GM15510 (cell line): ENCODE data around the gene RIMS1.

ENCODE experiments used
- POLR2A ChIP-seq: IDR thresholded peaks from 3 replicates; pipeline ENCODE4 v1.6.1; 2011; ENCODE audit warnings: borderline replicate concordance; ENCODE audit not compliant: insufficient read length; ENCODE audit errors: extremely low read depth

The RIMS1 gene

DNA sequence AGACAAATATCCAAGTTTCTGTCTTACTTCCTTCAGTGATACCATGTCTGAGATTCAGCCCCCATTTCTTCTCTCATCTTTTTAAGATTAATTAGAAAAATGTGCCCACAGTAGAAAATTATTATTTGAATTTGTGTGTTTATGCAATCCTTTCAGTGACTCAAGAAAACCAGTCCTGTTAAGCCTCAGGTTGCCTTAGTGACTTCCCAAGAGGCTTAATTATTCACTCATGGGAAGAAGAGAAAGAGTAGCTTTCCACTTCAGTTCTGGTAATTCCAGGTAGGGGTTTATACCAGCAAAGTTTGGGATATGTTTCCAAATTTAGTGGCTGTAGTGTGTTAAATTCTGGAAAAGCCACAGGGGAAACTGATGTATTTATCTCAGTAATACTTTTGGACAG lies 149.1 kb downstream of the RIMS1 start:
- no peak for TF ChIP-seq POLR2A

DNA sequence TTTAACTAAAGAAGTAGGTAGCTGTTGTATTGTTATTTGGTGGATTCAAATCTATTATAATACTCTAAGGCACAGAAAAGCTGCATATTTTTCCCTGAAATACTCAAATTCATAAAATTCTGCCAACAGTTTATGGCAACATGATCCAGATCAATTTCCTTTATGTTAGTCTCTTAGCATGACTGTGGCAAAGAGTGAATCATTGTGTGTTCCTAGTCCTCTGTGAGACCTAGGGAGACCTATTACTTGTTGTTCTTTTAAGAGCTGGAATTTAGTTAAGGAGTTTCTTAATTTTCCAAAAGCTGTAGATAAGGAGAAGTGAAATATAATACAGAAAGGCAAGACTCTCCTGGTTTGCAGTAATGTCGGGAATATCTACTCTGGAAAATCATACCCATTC lies 149.6 kb downstream of the RIMS1 start:
- no peak for TF ChIP-seq POLR2A

DNA sequence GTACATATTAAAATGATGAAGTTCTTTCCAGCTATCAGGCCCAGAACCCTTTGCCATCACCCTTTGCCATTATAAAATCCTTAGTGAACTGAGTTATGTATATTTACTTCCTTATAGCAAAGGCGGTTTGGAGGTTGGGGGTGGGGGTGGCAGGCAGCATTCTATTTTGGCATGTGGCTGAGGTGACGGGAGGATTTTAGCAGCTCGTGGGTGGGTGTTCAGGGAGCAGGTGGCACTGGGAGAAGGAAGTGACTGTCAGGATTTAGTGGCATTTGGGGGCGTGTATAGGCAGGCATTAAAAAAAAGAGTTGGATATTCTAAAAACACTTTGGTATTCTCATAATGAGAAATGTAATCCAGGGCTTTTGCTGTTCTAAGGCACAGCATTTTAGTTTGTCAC lies 150.7 kb downstream of the RIMS1 start:
- TF ChIP-seq POLR2A, result no peak

DNA sequence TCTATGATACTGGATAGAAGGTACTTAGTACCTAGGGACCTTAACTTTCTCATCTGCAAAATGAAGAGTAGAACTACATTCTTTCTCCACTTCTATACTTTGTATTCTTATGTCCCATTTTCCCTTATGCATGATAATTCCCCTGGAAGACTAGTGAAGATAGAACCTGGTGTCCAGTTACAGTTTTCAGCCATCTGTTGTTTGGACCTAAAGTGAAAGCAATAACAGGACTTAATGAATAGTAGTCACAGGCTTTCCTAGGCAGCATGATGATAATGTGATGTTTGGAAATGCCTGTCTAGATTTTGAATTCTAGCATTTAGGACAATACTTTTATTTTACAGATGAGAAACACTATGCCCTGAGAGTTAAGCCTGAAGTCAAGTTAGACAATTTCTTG lies 153.8 kb downstream of the RIMS1 start:
- TF ChIP-seq POLR2A, result no peak

DNA sequence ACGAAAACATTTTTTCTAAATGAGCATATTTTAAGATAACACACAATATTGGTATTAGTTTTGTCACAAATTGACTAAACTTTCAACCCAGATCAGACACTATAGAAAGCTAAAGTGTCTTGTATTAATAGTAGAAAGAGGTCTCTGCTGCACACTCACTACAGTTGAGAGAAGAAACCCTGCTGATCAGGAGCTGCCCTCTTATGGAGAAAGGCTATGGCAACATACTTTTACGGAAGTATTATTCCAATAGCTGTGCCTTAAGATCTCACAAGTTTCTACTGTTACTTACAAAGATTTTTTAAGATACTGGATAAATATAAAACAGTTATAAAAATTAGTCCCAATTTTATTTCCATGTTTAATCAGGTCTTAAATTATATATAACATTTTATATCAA lies 155.7 kb downstream of the RIMS1 start:
- TF ChIP-seq POLR2A, result no peak

DNA sequence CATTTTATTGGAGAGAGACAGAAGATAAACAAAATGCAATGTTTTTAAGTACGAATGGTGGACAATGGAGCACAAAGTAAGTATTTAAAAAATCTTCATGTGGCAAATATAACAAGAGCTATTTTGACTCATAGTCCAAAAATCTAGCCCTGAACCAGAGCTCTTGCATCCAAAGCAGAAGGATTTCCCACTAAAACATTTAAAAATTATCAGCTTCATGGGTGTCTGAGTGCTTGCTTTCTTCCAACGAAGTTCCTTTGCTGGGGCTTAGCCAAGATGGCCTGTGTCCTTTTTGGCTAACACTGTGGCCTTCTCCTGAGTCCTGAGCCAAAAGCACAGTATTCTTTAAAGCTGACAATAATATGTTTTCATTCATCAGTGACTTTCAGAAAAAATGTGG lies 161.7 kb downstream of the RIMS1 start:
- no peak for TF ChIP-seq POLR2A

DNA sequence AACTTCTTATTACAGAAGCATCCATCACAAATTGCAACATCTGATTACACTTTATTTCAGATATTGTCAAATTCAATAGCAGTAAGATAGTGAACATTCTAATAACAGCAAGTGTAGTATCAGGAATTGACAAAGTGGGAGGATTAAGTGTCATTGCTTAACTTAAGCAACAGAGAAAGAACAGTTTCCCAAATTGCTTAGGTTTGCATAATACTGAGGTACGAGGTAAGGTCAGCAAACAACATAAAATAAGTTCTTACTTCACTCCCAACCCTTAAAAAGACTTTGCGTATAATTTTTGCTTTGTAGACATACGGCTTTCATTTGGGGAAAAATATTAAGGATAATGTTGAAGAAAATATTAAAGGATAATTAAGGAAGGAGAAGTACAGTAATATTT lies 163.0 kb downstream of the RIMS1 start:
- TF ChIP-seq POLR2A, result no peak

DNA sequence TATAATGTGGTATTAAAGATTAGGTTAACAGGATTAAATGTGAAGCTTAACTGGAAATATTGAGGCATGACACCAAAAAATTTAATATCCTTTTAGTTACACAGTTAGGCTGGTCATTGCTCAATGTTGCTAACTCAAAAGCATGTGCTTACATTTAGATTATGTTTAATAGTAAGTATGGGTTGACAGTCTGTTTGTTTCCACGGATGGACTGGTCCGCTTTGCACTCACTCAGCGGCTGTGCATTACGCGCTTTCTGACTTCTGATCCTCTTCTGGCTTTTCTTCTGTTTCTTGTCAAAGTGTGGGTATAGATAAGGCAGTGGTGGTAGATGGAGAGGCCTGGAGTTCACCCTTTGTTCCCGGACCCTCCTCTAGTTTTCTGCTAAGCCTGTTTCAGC lies 174.9 kb downstream of the RIMS1 start:
- TF ChIP-seq POLR2A, result no peak

DNA sequence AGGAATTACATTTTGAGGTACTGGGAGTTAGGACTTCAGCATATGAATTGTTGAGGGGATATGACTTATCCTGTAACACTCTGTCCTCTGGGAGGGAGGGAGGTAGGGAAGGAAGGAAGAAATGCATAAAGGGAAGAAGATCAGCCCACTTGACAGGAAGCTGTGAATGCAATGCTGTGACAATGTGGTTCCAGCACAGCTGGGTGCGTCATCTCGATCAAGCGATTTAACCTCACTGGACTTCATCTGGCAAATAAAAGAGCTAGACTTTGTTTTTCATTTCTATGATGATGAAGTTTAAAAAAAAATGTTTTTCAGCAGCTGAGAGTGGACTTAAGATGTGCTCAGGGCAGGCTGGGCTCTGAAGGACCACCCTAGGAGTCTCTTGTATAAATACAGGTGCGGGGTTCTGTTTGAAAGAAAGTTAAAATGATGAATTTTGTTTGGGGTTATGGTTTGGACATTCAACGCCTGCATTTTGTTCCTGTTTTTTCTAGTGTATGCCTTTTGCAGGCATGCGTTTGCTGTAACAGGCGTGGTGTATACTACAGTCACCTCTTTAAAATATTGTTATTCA lies 178.1 kb downstream of the RIMS1 start:
- TF ChIP-seq POLR2A, result no peak

DNA sequence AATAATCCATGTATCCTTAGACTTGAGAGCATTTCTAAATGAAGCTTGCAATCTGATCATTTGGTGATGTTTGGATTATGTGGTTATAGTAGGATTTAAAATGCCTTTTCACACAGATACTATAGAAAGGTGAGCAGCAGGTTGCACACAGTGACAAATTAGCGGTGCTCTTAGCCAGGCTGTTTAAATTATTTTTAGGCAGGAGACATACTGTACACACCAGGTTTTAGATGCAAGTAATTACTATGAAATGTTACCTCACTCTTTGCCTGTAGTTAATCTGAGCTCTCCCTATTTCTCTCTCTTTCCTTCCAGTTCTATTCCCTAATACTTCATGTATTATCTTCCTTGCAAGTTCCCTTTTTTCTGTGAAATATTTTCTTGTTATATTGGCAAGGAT lies 191.7 kb downstream of the RIMS1 start:
- no peak for TF ChIP-seq POLR2A

DNA sequence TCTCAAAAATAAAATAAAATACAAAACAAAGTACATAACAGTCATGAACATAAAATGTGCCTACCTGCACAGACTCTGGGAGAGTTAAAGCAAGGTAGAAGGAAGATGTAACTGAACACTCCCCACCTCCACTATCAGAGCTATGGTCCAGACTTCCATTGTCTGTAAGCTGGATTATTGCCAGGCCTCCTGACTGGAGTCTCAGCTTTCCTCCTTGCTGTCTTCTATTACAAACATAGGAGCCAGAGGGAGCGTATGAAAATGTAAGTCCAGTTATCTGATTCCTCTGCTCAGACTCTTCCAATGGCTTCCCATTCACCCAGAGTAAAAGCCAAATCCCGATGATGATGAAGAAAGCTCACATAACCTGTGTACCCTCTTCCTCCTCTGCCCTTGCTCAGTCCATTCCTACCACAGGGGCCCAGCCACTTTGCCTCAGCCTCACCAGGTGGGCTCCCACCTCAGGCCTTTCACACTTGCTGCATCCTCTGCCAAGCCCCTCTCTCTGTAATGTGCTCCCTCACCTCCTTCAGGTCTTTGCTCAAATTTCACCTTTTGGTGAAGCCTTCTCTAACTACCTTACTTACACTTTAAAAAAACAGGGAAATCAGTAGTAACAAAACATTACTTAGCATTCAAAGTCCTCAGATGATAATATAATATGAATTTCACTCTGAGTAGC lies 194.1 kb downstream of the RIMS1 start:
- no peak for TF ChIP-seq POLR2A

DNA sequence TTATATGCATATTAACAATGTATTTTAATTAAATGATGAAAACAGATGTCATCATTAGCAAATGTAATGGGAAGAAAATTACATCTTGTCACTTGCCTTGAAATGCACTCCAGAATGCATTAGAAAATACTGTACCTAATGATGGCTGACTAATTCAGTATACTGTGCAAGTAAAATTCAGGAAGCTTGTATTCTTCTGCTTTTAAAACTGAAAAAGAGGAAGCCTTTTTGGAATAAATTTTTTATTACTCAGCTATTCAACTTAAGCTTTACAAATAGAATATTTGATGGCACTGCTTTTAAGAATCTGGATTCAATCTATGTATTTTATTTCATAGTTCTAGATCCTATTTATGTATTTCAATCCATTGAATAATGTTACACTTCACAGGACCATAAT lies 195.5 kb downstream of the RIMS1 start:
- no peak for TF ChIP-seq POLR2A

DNA sequence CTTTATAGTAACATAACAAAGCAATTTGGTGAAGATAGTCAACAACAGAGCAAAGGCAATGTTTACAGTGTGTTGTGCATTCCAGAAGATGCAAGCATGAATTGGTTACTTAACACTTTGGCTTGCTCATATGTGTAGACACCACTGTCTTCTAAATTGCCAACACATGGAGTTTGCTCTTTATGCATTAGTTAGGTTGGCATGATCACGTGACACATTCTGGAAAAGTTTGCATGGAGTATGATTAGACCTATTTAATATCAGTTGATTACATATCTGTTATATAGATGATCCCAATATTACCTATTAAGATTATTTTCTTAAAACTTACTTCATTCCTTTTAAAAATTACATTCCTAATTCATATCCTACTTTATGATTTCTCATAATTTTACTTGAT lies 197.6 kb downstream of the RIMS1 start:
- no peak for TF ChIP-seq POLR2A

DNA sequence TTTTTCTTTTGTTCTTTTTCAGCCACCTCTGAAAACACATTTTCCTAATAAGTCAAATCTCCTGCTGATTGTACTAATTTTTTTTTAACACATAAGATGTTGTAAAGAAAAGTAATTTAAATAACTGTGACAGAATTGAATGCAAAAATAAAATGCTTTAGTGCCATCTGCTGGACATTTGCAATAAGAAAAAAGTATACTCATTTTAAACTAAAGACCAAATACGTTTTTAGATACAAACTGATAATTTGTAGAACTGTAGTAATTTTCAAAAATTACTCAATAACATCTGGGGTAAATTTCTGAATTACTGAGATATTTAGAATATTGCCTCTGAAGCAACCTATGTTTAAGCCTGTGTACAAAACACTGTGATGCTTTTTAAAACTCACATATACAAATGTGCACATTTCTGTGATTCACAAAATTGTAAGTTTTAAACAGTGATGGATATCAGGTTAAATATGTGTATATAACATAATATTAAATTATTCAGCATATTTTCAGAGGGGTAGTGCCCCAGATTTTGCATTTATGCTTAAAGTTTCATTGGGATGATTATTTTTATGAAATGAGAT lies 198.7 kb downstream of the RIMS1 start:
- TF ChIP-seq POLR2A, result no peak

DNA sequence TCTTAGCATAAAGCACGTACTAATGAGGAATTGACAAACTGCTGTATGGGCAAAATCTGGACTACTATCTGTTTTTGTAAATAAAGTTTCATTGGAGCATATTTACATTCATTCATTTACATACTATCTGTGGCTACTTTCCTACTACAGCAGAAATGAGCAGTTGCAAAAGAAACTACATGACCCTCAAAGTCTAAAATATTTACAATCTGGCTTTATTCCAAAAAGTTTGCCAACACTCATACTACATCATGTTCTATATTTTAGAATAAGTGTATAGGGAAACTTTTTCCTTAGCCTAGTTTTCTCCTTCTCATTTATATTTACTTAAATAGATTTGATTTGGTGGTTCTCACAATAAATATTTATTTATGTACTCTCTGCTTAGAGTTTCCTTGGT lies 208.2 kb downstream of the RIMS1 start:
- TF ChIP-seq POLR2A, result no peak

DNA sequence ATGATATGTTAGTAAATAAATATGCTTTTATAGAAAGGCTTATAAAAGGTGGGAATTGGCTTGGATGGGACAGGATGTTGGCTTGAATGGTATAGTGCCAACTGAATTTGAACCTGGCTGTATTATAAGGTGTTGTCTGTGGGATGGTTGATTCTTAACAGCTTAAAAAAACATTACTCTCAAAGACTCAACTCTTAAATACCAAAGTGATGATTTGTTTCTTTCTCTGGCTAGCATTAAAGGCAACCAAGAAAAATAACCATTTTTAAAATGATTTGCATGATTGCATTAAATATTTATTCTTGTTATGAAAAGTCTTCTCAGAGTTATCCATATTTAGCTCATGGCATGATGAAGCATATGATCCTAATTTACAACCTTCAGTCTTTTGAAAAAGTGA lies 216.2 kb downstream of the RIMS1 start:
- no peak for TF ChIP-seq POLR2A

DNA sequence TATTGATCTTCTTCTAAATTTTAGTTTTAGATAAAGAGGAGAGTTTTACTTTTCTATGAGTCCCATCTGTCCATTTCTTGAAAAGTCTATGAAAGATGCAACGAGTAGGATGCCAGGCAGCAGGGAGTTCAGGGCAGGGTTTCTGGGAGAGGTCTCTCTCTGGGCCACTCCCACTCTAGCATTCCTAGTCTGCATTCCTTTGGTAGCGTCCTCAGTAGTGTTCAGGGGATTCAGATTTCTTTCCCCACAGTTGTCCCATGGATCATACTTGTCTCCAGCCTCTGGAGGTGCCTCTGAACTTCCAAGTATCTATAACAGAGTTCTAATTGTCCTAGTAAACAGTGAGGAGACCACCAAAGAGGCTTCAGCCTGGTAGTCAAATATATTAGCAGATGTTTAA lies 225.3 kb downstream of the RIMS1 start:
- TF ChIP-seq POLR2A, result no peak

DNA sequence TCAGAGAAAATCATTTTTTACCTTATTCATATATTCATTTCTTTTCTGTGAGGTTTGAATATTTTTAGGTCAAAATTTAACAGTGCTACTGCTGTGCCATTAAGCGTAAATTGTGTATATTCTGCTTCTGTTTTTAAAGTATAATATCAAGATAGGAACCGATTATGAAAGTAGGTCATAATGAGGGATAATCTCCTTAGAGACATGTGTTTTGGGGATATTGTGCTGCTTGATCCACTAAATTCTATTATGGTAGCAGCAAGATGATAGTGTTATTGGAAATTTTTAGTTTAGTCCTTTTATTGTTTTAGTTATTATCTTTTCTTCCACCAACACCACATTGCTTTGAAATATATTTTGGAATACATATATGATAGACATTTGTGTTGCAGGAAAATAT lies 244.0 kb downstream of the RIMS1 start:
- no peak for TF ChIP-seq POLR2A

DNA sequence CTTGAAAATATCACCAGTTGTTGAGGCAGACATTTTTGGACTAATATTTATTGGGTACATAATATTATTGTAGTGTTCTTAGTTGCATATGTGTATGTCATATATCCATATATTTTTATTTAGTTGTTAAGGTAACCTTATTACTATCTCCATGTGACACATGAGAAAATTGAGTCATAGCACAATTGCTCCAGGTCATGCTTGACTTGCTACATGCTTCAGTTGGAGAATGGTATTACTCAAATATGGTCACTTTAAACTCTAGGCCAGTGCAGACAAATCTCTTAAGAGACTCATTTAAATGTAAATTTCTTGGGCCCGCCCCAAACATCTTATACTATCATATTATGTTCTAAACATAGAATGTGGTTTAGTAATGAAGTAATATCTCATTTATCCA lies 246.1 kb downstream of the RIMS1 start:
- no peak for TF ChIP-seq POLR2A
